Mesendoderm (in vitro differentiated cells): ENCODE measurements around the gene CIDEB.

Source experiments
- DNase-seq: peaks from one replicate; pipeline ENCODE4 v3.0.0; 2013
- H2AK5ac ChIP-seq: 2 replicates; pipeline ENCODE4 v1.6.1; 2013; ENCODE audit warnings: low read length, inconsistent platforms
- H2BK120ac ChIP-seq: 2 replicates; pipeline ENCODE4 v1.6.1; 2013; ENCODE audit warnings: low read depth, mild to moderate bottlenecking, low read length, moderate library complexity, mixed read lengths
- H2BK15ac ChIP-seq: replicated peaks from 2 replicates; pipeline ENCODE4 v1.6.1; 2013; ENCODE audit warnings: low read depth, mild to moderate bottlenecking, moderate library complexity
- H2BK5ac ChIP-seq: 2 replicates; pipeline ENCODE4 v1.6.1; 2013; ENCODE audit warnings: low read length, inconsistent platforms
- H3K18ac ChIP-seq: 2 replicates; pipeline ENCODE4 v1.6.1; 2013; ENCODE audit warnings: mild to moderate bottlenecking, low read length, mixed read lengths
- H3K23ac ChIP-seq: one replicate; pipeline ENCODE4 v1.6.1; 2013; ENCODE audit warnings: low read length
- H3K27ac ChIP-seq: 2 replicates; pipeline ENCODE4 v1.5.1; 2013; ENCODE audit warnings: low read depth, mild to moderate bottlenecking, inconsistent platforms, low read length, moderate library complexity
- H3K27me3 ChIP-seq: 2 replicates; pipeline ENCODE4 v1.6.1; 2013; ENCODE audit warnings: low read length, control low read depth, mild to moderate bottlenecking, inconsistent platforms; ENCODE audit not compliant: insufficient read depth, poor library complexity
- H3K36me3 ChIP-seq: 2 replicates; pipeline ENCODE4 v1.6.1; 2013; ENCODE audit warnings: low read length, inconsistent platforms; ENCODE audit not compliant: control insufficient read depth, insufficient read depth
- H3K4ac ChIP-seq: one replicate; pipeline ENCODE4 v1.6.1; 2013; ENCODE audit warnings: low read depth, mild to moderate bottlenecking, low read length, moderate library complexity
- H3K4me1 ChIP-seq: 2 replicates; pipeline ENCODE4 v1.6.1; 2013; ENCODE audit warnings: low read depth, low read length, inconsistent platforms; ENCODE audit not compliant: control insufficient read depth
- H3K4me2 ChIP-seq: 2 replicates; pipeline ENCODE4 v1.6.1; 2013; ENCODE audit warnings: low read length
- H3K4me3 ChIP-seq: 2 replicates; pipeline ENCODE4 v1.5.1; 2013; ENCODE audit warnings: mild to moderate bottlenecking, low read length
- H3K56ac ChIP-seq: one replicate; pipeline ENCODE4 v1.6.1; 2013; ENCODE audit warnings: low read length
- H3K79me1 ChIP-seq: 2 replicates; pipeline ENCODE4 v1.6.1; 2013; ENCODE audit warnings: low read length, inconsistent platforms
- H3K79me2 ChIP-seq: 2 replicates; pipeline ENCODE4 v1.6.1; 2013; ENCODE audit warnings: mild to moderate bottlenecking, low read length; ENCODE audit not compliant: control insufficient read depth, insufficient read depth
- H3K9ac ChIP-seq: 2 replicates; pipeline ENCODE4 v1.6.1; 2013; ENCODE audit warnings: low read length, inconsistent platforms
- H4K5ac ChIP-seq: one replicate; pipeline ENCODE4 v1.6.1; 2013; ENCODE audit warnings: low read length
- H4K8ac ChIP-seq: one replicate; pipeline ENCODE4 v1.6.1; 2013; ENCODE audit warnings: low read depth, mild to moderate bottlenecking, control low read depth, low read length, moderate library complexity
- WGBS: extraction: QIAGEN DNeasy Blood & Tissue Kit; methylation state at CpG from one replicate; pipeline ENCODE4 v1.1.7; 2013; ENCODE audit warnings: low lambda C conversion rate, missing lambda C conversion rate; ENCODE audit not compliant: insufficient coverage; ENCODE audit errors: extremely low coverage; 5-methylcytosine and 5-hydroxymethylcytosine counted together

The CIDEB gene

DNA sequence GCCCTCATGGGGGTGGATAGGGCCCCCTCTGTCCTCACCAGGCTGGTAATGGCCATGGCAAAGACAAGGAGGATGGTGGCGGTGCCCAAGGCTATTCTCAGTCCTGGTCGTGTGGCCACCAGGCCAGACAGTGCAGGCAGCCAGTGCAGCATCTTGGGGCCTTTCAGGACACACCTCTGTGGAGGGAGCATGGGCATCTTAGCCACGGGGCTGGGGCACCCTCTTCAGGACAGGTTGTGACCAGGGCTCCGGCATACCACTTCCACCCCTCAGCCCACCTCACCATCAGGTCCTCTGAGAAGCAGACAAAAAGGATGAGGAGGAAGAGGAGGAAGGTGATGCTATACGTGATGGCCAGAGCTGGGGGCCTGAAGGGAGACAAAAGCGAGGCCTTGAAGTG lies 16.2 kb upstream of the CIDEB start:
- H2BK120ac ChIP-seq, result no peak overlapping the region
- no peak overlapping the region for H3K27ac ChIP-seq
- H3K27me3 ChIP-seq, result no peaks in the 10 kb centered on the region
- H2BK5ac ChIP-seq, result no peak overlapping the region
- H3K4me1 ChIP-seq, result no peaks in the 10 kb centered on the region
- H3K36me3 ChIP-seq, result no peaks in the 10 kb centered on the region
- no peak overlapping the region for H4K5ac ChIP-seq
- H3K23ac ChIP-seq, result no peak overlapping the region
- no peak overlapping the region for H3K18ac ChIP-seq
- no peak overlapping the region for H2AK5ac ChIP-seq
- no peak overlapping the region for H3K4me2 ChIP-seq
- H3K4ac ChIP-seq, result no peak overlapping the region
- no peaks in the 10 kb centered on the region for H3K79me1 ChIP-seq
- H2BK15ac ChIP-seq, result no peak overlapping the region
- peak overlapping the region; percentile 7 for H3K56ac ChIP-seq
- no peak overlapping the region for H3K4me3 ChIP-seq
- H3K79me2 ChIP-seq, result no peaks in the 10 kb centered on the region
- no CpG with 5 or more reads among the region's 6 CpGs for WGBS
- H3K9ac ChIP-seq, result no peak overlapping the region
- H4K8ac ChIP-seq, result no peak overlapping the region
- DNase-seq, result no peak

DNA sequence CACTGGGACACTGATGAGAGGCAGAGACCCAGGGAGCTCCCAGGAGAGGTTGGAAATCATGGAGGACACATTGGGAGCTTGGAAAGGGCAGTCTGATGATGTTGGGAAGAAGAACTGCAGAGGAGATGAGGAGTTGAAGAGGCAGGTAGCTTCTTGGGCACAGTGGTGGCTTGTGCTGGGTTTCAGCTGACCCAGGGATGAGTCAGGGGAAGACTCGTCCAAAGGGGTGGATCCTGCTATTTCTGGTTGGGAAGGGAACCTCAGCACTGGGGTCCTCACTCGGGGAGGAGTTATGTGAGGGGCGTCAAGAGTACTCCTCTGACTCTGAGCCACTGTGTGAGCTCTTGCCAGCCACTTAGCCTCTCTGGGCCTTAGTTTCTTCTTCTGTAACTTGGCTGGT lies 15.6 kb upstream of the CIDEB start:
- Histone ChIP-seq H3K18ac (no peak overlapping the region), H3K4me1 (no peaks in the 10 kb centered on the region), H3K27ac (no peak overlapping the region), H2BK5ac (no peak overlapping the region), H3K9ac (no peak overlapping the region), H2AK5ac (no peak overlapping the region), H4K8ac (no peak overlapping the region), H3K56ac (no peak overlapping the region), H3K23ac (no peak overlapping the region), H3K4ac (no peak overlapping the region), H3K27me3 (no peaks in the 10 kb centered on the region), H3K36me3 (no peaks in the 10 kb centered on the region), H2BK120ac (no peak overlapping the region), H3K4me2 (no peak overlapping the region), H3K79me1 (no peaks in the 10 kb centered on the region), H3K79me2 (no peaks in the 10 kb centered on the region), H4K5ac (no peak overlapping the region), H3K4me3 (no peak overlapping the region), H2BK15ac (no peak overlapping the region)
- WGBS, result no CpG with 5 or more reads among the region's 3 CpGs
- DNase-seq, result no peak

DNA sequence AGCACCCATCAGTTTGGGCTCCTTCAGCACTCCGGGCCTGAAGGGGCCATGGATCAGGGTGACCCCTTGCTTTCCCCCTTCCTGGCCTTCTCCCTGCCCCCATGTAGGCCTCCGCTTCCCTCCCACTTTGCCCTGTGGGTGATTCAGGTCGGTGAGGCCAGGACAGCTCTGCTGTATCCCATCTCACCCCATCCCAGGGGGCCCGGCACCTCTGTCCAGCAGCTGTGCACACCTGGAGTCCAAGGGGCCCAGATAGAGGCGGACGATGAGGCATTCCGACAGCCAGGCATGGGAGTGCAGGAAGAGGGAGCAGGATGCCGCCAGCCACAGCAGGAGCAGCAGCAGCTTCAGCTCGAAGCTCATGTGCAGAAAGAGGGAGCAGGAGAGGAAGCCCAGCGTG lies 14.9 kb upstream of the CIDEB start:
- no peak for DNase-seq
- Histone ChIP-seq H3K36me3 (no peaks in the 10 kb centered on the region), H3K79me1 (no peaks in the 10 kb centered on the region), H3K4me2 (no peak overlapping the region), H2AK5ac (no peak overlapping the region), H3K23ac (no peak overlapping the region), H3K9ac (no peak overlapping the region), H3K79me2 (no peaks in the 10 kb centered on the region), H3K4me1 (peaks cover under 1% of the 10 kb centered on the region), H4K5ac (no peak overlapping the region), H3K4me3 (no peak overlapping the region), H3K27ac (no peak overlapping the region), H3K18ac (no peak overlapping the region), H2BK5ac (no peak overlapping the region), H3K4ac (no peak overlapping the region), H4K8ac (no peak overlapping the region), H2BK15ac (no peak overlapping the region), H3K27me3 (no peaks in the 10 kb centered on the region), H2BK120ac (no peak overlapping the region), H3K56ac (no peak overlapping the region)
- no CpG with 5 or more reads among the region's 10 CpGs for WGBS

DNA sequence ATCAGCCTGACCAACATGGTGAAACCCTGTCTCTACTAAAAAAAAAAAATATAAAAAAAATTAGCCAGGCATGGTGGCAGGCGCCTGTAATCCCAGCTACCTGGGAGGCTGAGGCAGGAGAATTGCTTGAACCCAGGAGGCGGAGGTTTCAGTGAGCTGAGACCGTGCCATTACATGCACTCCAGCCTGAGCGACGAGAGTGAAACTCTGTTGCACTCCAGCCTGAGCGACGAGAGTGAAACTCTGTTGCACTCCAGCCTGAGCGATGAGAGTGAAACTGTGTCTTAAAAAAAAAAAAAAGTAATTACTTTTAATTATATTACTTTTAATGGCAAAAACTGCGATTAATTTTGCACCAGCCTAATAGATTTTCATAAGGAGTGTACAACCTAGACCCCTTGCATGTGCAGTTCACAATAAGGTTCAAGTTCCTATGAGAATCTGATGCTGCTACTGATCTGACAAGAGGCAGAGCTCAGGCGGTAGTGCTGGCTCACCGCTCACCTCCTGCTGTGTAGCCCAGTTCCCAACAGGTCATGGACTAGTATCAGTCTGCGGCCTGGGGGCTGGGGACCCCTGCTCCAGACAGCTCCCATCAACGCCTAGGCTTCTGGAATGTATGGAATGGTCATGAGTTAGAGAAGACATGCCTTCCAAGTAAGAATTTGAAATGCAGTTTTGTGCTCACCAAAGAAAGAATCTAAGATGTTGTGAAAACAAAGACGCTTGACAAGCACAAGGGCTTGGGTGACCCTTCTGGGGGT lies 13.6 kb upstream of the CIDEB start:
- H4K5ac ChIP-seq, result no peak overlapping the region
- H3K56ac ChIP-seq, result no peak overlapping the region
- no peaks in the 10 kb centered on the region for H3K79me2 ChIP-seq
- no peak overlapping the region for H3K23ac ChIP-seq
- no peak overlapping the region for H2AK5ac ChIP-seq
- H2BK5ac ChIP-seq, result no peak overlapping the region
- no peak overlapping the region for H3K4me3 ChIP-seq
- H2BK15ac ChIP-seq, result no peak overlapping the region
- WGBS, result no CpG with 5 or more reads among the region's 14 CpGs
- H2BK120ac ChIP-seq, result no peak overlapping the region
- no peak overlapping the region for H3K4me2 ChIP-seq
- H4K8ac ChIP-seq, result no peak overlapping the region
- no peaks in the 10 kb centered on the region for H3K36me3 ChIP-seq
- DNase-seq, result peak; percentile 81
- H3K9ac ChIP-seq, result no peak overlapping the region
- H3K79me1 ChIP-seq, result no peaks in the 10 kb centered on the region
- no peak overlapping the region for H3K18ac ChIP-seq
- H3K4ac ChIP-seq, result no peak overlapping the region
- no peak overlapping the region for H3K27ac ChIP-seq
- H3K27me3 ChIP-seq, result no peaks in the 10 kb centered on the region
- peaks cover 10% of the 10 kb centered on the region for H3K4me1 ChIP-seq

DNA sequence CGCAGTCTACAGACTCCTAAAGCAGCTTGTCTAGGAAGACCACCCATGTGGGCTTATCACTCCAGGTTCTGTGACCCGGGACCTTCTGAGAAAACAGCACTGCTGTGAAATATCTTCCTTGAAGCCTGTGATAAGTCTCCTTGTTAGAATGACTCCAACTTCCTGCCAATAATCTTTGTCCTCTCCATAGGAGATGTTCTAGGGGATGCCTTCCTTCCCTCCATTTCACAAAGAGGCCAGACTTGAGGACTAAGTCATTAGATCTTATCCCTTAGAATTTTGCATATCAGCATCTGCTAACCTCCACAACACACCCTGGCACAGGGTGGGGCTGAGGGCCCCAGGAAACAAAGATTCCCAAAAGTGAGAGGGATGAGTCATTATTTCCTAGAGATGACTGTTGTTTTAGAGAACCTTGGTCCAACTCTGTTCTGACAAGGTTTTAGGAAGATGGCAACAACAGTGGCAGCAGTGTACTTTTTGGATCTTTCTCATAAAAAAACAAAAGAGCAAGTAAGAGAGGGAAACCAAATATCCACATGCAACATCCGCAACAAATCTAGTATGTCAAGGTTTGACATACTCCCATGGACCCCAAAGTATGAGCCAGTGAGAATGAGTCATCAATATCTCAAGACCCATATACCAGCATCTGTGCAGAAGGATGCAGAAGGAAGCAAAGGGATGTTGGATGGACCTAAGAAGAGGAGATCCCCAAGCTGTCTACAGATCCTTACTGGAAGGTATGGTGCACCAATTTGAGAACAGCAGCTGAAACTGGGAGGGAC lies 9.6 kb upstream of the CIDEB start:
- Histone ChIP-seq H3K27me3 (no peaks in the 10 kb centered on the region), H3K9ac (no peak overlapping the region), H3K23ac (no peak overlapping the region), H3K4ac (no peak overlapping the region), H3K27ac (peak overlapping the region; percentile 50), H3K4me2 (no peak overlapping the region), H3K18ac (no peak overlapping the region), H3K56ac (peak overlapping the region; percentile 39), H3K36me3 (peaks cover 1% of the 10 kb centered on the region), H3K79me1 (no peaks in the 10 kb centered on the region), H3K79me2 (no peaks in the 10 kb centered on the region), H2BK5ac (peak overlapping the region; percentile 44), H2AK5ac (peak overlapping the region; percentile 25), H2BK120ac (no peak overlapping the region), H2BK15ac (no peak overlapping the region), H4K5ac (no peak overlapping the region), H4K8ac (no peak overlapping the region), H3K4me3 (no peak overlapping the region), H3K4me1 (peaks cover 12% of the 10 kb centered on the region)
- peak; percentile 90 for DNase-seq
- WGBS, result no CpG with 5 or more reads among the region's 3 CpGs
